Gastroesophageal sphincter (tissue), 3 donors: ENCODE data around the gene FNDC3B.

Experiments used
- CTCF ChIP-seq, 4 experiments: fragments of 200-600 bp in 2 of 4; fragments of 450-650 bp in 2 of 4; sonication (generic) in 1 of 4; IDR thresholded peaks; one replicate each; pipeline ENCODE4 v1.5.1; 2017 to 2019; ENCODE audit warnings: antibody characterized with exemption in 4 of 4, mild to moderate bottlenecking in 2 of 4, moderate library complexity in 2 of 4
- POLR2A ChIP-seq, 2 donors: fragments of 450-650 bp; IDR thresholded peaks; one replicate each; pipeline ENCODE4 v1.6.1; 2017; ENCODE audit warnings: antibody characterized with exemption in 2 of 2, mild to moderate bottlenecking in 2 of 2, moderate library complexity in 1 of 2
- POLR2AphosphoS5 ChIP-seq: sonication (generic); formaldehyde crosslinking; IDR thresholded peaks from one replicate; pipeline ENCODE4 v1.6.1; 2017; ENCODE audit warnings: antibody characterized with exemption

- TF ChIP-seq CTCF (IDR thresholded peaks at IDR 0.05) (no peak), POLR2AphosphoS5 (no peak), POLR2A (IDR thresholded peaks at IDR 0.05) (no peak)
These were observed 55.5 kb downstream of the FNDC3B start for GRCh38 chr3:172094621-172095557.
